Activated CD4-positive, alpha-beta T cell treated with anti-CD3 and anti-CD28 coated beads, Interleukin-2, amount 50 U/mL, for 1 hour (primary cell): ENCODE results near the gene MUC7.
A peak's percentile ranks its signal among the peaks of the same experiment; 100 is the strongest.
"Not testable (repeated sequence)": the region's sequence is repeated elsewhere in the genome, so short reads cannot be mapped to it uniquely, and the experiment has no call there.

Experiments used
- DNase-seq: peaks from one replicate; pipeline ENCODE4 v3.0.0-alpha.2; 2020

Gene MUC7

DNA sequence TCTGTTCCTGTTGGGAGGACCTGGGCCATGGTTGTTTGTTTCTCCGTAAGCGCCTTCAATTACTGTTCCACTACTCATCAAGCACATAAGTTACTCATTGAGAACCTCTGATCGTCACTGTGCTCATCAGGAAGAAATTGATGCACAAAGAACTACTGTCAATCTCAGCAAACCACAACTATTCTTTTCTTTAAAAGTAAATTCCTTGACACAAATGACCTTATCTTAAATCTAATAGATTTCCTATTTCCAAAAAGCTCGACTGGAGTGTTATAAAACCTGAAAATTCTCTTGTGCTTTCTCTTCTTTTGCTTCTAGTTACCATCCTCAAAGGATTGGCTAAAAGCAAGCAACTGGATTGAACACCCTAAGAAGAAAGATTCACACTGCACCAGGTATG is at the start of gene MUC7:
Gene MUC7 (plus strand): TSS at position 301 of the 400 bp plus-strand sequence. CDS start 1,825 bp downstream, outside the sequence.
- DNase-seq, result no peak

- no peak for DNase-seq
These were observed 46.7 kb upstream of the MUC7 start for GRCh38 chr4:70425306-70425705.

DNA sequence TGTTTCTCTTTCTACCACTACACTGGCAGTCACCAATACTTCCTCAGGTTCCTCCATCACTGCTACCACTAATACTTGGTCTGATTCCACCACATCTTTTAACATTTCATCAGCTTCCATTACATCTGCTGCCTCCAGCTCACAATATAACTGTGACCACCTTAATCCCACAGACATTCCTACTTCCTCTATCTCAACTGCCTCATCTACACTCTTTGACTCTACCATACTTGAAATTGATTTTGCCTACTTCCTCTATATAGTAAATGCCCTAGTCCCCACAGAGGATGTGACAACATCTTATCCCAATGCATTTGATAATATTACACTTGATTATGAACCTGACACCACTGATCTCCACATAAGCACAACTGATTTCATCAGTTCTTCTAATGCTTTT is 45.2 kb upstream of the MUC7 start:
- no peak for DNase-seq

DNA sequence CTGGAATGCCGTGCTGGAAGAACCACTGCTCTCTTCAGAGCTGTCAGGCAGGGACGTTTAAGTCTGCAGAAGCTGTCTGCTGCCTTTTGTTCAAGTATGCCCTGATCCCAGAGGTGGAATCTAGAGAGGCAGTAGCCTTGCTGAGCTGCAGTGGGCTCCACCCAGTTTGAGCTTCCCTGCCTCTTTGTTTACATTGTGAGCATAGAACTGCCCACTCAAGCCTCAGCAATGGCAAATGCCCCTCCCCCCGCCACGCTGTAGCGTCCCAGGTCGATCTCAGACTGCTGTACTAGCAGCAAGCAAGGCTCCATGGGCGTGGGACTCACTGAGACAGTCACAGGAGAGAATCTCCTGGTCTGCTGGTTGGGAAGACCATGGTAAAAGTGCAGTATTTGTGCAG is 34.8 kb upstream of the MUC7 start:
- no peak for DNase-seq

GRCh38 chr4:70442474-70442873 is 29.5 kb upstream of the MUC7 start:
- no peak for DNase-seq

- no peak for DNase-seq
These were observed 28.7 kb upstream of the MUC7 start for GRCh38 chr4:70443329-70443728.

DNA sequence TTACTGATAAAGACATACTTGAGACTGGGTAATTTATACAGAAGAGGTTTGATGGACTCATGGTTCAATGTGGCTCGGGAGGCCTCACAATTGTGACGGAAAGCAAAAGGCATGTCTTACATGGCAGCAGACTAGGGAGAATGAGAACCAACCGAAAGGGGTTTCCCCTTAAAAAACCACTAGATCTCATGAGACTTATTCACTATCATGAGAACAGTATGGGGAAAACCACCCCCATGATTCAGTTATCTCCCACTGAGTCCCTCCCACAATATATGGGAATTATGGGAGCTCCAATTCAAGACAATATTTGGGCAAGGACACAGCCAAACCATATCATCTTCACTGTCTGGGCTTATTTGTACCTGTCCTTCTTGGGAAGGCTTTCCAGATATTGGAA is 22.8 kb upstream of the MUC7 start:
- DNase-seq, result no peak

GRCh38 chr4:70452946-70453345 is 19.1 kb upstream of the MUC7 start:
- no peak for DNase-seq

GRCh38 chr4:70463335-70463734 is 8.7 kb upstream of the MUC7 start:
- no peak for DNase-seq

GRCh38 chr4:70473679-70474078 is 1.7 kb downstream of the MUC7 start:
- DNase-seq, result no peak

- no peak for DNase-seq
These were observed 16.8 kb downstream of the MUC7 start for GRCh38 chr4:70488748-70489147.

DNA sequence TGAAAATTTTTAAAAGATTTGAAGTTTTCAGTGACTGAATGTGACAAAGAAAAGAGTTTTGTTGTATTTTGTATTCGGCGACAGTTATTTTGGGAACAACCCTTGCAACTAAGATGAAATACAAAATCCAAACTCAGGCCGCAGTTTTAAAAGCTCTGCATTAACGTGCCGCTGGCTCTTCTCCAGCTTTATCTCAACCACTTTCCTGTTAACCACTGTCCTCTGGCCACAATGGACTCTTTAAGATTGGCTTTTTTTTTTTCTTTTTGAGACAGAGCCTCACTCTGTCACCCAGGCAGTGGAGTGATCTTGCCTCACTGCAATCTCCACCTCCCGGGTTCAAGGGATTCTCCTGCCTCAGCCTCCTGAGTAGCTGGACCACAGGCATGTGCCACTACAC is 24.2 kb downstream of the MUC7 start:
- DNase-seq, result no peak

- DNase-seq, result not testable (repeated sequence)
These were observed 29.8 kb downstream of the MUC7 start for GRCh38 chr4:70501838-70502237.

DNA sequence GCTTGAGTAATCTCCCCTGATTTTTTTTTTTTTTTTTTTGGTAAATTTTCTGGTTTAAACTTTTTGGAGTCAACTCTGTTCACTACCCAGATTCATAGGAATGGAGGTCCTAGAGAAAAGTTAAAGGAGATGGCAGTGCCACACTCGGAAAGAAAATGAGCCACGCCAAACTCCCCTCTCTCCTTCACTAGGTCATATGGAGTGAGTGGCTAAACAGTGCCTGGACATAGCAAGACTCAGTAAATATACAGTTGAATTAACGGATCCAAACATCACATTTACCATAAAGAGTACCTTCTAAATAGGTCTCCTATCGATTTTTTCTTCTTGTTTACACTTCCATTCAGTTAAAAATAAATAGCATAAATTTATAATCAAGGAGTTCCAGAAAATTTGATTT is 32.7 kb downstream of the MUC7 start:
- no peak for DNase-seq

DNA sequence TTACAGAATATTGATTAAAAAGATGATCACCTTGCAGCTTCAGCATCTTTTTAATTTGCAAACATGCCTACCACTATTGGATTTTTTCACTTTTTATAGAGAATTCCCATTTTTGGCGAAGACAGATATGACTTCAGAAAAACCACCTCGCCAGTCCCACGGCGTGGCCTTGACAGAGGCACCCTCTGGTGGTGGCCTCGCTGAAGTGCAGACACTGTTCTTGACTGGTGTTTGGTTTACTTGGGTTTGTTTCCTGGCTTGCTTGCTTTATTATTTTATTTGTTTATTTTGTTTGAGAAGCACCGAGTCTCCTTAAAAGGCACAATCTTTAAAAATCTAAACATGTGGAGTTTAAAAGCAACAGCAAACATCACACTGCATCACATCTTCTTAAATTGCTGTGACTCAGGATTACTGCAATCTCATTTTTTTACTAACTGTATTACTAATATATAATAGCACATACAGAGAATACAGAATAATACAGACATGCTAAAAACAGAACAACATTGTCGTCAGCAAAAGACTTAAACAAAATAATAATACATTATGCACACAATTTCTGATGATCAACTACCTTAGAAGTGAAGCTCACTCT is 33.3 kb downstream of the MUC7 start:
- DNase-seq, result peak; percentile 43

GRCh38 chr4:70508801-70509200 is 36.8 kb downstream of the MUC7 start:
- no peak for DNase-seq

DNA sequence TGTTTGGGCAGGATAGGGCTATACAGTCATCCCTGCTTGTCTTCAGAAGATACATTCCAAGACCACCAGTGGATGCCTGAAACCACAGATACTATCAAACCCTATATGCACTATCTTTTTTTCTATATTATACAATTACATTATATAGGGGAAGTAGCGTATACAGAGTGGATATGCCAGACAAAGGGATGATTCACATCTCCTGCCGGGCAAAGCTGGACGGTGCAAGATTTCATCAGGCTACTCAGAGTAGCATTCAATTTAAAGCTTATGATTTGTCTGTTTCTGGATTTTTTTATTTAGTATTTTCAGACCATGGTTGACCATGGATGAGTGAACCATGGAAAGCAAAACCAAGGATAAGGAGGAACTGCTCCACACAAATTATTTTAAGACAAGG is 39.4 kb downstream of the MUC7 start:
- DNase-seq, result no peak

- no peak for DNase-seq
These were observed 43.6 kb downstream of the MUC7 start for GRCh38 chr4:70515367-70516250.

DNA sequence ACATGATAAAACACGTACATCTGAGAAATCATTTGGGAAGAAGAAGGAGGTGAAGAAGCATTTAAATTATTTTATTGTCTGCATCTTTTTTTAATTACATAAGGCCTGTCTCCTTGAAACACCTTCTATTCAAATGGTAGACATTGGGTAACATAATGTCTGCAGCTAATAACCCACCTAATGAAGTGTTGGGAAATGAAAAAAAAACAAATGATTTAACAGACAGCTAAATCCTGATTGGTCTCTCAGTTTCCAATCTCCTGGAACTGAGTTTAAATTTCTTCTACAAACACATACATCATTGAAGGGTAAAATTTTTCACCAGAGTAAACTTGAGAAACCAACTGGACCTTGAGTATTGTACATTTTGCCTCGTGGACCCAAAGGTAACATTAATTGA is 46.3 kb downstream of the MUC7 start, which contains the start of gene AMTN:
Gene AMTN (plus strand): TSS at position 301 of the 400 bp plus-strand sequence. CDS start 209 bp downstream, outside the sequence.
- DNase-seq, result no peak

DNA sequence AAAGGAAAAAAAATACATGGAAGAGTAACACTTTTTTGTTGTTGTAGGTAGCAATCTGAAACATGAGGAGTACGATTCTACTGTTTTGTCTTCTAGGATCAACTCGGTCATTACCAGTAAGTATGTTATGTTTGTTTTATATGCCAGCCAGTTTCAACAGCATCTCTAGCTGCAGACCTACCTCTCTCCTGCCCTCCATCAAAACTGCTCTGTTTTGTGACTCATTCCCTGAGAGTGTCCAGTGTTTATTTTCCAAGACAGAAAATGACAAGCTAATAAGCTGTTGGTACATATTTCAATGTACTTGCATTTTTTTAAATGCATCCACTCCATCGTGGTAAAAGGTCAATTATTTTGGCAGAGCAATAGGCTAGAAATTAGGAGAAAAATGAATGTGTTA is 46.7 kb downstream of the MUC7 start:
- no peak for DNase-seq

- no peak for DNase-seq
These were observed 50.6 kb downstream of the MUC7 start for GRCh38 chr4:70522626-70523025.

DNA sequence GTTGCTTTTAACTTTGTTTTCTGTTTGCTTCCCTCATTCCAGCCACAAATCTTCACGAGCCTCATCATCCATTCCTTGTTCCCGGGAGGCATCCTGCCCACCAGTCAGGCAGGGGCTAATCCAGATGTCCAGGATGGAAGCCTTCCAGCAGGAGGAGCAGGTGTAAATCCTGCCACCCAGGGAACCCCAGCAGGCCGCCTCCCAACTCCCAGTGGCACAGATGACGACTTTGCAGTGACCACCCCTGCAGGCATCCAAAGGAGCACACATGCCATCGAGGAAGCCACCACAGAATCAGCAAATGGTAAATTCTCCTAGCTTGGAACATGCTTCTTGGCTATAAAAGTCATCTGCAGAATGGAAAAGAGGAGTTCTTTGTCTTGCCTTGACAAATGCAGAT is 59.0 kb downstream of the MUC7 start:
- DNase-seq, result no peak

DNA sequence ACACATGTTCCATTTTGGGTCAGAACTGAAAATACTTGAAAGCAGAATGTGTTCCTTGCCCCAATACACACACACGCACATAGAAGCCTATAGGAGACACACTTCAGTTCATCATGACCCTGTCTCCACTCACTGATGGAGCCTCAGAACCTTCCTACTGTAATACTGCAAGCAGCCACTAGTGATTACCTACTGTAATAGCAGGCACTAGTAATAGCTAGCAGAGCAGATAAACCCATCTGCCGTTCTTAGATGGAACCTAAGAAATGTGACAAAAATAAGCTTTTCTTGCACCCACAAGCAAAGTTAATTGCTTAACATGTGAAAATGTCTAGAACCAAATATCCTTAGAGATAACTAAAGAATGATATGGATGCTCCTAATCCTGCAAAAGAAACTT is 60.0 kb downstream of the MUC7 start:
- no peak for DNase-seq
